DMS153 (cell line): ENCODE data around the gene CCNE1.
A peak's percentile ranks its signal among the peaks of the same experiment; 100 is the strongest.
"Not testable (repeated sequence)": the region's sequence is repeated elsewhere in the genome, so short reads cannot be mapped to it uniquely, and the experiment has no call there.

ENCODE experiments used
- DNase-seq: peaks from one replicate; lab custom pipeline; 2025; lab: John Stamatoyannopoulos, UW

Gene CCNE1

DNA sequence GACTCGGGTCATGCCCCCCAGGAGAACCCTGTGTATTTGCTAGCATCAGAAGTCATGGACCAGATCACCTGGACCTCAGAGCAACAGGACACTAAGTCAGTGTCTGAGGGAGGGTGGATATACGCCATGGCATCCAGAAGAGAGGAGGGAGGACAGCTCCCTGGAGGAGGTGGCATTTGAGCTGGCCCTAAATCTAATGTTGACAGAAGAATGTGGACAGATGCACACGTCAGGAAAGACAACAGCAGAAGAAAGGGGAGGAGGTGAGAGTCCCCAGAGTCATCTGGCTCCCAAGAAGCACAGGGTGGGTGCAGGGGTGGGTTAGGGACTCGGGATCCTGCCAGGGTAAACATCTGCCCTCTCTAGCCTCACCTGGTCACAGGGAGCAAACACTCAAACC lies 24.5 kb upstream of the CCNE1 start:
- no peak for DNase-seq

DNA sequence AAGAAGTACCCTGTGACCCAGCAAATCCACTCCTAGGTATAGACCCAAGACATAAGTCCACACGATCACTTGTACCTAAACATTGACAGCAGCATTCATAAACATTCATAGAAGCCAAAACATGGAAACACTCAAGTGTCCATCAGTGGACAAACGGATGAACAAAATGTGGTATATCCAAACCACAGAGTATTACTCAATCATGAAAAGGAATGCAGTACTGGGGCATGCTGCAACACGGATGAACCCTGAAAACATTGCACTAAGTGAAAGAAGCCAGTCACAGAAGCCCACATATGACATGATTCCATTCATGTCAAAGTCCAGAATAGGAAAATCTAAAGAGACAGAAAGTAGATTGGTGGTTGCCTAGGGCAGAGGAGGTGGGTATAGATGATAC lies 22.8 kb upstream of the CCNE1 start:
- no peak for DNase-seq

DNA sequence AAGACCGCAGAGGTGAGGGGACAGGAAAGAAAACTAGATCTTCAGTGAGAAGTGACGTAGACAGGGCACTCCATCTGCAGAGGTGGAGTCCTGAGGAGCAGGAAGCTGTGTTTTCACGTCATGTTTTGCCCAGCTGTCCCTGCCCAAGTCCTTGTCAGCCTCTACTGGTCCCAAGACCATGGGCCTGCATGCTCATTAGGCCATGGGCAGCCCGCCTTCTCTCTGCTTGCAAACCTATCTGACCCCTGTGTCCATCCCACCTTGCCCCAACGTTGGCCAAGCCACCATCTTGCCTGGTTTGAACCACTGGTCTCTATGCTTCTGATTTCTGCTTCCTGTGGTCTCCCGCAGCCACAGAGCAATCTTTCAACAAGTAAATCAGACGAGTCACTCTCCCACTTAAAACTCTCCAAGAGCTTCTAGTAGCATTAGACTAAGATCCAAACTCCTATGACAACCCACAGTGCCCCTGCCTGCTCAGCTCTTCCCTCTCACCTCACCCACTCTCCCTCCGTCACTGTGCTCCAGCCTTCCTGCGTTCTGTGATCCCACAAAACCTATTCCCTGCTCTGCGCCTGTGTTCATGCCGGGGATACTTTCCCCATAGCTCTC lies 18.6 kb upstream of the CCNE1 start:
- DNase-seq: no peak

DNA sequence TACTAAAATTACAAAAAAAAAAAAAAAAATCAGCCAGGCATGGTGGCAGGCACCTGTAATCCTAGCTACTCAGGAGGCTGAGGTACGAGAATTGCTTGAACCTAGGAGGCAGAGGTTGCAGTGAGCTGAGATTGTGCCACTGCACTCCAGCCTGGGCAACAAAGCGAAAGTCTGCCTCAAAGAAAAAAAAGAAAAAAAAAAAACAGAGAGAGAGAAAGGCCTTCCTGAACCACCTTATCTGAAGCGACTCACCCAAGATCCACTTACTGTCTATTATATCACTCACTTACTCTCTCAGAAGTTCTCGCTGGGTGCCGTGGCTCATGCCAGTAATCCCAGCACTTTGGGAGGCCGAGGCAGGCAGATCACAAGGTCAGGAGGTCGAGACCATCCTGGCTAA lies 17.3 kb upstream of the CCNE1 start:
- DNase-seq: not testable (repeated sequence)

DNA sequence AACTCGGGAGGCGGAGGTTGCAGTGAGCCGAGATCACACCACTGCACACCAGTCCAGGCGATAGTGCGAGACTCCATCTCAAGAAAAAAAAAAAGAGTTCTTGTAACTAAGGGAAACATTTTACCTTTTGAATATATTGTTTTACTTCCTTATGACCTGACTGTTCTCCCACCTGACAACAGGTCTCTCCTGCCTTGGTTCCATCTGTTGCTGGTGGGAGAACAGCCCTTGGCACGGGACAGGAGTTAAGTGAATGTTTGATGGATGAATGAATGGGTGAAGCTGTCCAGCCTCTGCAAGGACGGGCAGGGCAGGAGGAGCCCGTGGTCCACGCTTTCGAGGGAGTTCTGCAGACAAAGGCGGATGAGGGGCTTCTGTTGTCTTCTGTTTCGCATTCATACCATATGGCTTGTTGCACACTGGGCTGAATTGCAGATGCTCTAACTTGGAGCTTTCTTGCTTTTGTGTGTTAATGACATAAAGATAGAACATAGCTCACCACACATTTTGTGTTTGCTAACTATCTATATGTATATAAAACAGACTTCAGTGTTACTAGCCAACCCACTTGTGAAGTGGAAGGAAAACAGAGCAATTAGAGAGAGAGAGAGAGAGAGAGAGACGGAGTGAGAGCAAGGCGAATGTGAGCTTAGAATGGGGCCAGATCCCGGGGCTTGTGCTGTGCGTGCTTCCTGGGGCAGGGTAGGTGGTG lies 16.2 kb upstream of the CCNE1 start:
- DNase-seq: no peak

DNA sequence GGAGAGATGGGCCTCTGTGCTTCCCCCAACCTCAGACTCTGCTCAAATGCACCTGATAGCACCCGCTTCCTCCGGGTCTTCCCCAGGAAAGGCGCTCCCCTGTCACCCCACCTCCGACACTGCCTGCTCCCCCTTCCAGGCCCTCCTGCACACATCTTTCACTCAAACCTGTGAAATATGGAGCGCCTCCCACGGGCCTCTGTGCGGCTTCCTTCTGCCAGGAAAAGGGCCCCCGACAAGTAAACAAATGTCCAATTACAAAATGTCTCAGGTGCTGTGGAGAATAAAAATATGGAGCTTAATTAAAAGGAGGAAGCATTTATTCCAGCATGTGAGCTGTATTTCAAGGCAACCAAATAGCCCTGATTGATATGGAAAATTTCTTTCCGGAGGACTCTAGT lies 15.6 kb upstream of the CCNE1 start:
- DNase-seq: no peak

DNA sequence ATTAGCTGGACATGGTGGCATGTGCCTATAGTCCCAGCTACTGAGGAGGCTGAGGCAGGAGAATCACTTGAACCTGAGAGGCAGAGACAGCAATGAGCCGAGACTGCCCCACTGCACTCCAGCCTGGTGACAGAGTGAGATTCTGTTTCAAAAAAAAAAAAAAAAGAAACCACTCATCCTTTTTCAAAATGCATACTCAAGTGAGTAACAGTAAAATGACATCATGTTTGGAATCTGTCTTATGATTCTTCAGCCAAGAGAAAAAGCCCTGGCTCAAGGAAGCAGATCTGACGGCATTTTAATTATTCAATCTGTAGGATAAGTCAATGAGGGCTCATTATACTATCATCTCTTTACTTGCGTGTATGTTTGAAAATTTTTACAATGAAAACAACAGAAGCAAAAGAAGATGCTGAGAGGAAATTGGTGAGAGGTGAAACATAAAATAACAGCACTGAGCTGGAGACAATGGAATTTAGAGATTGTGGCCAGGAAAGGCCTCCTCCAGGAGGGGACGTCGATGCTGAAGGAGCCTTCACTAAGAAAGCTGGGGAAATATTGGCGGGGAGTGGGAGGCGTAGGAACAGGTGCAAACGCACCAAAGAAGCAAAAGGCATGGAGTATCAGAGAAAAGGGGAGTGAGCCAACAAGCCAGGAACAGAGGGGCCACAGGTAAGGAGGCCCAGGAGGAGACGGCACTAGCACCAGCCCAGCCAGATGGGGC lies 12.9 kb upstream of the CCNE1 start:
- no peak for DNase-seq

DNA sequence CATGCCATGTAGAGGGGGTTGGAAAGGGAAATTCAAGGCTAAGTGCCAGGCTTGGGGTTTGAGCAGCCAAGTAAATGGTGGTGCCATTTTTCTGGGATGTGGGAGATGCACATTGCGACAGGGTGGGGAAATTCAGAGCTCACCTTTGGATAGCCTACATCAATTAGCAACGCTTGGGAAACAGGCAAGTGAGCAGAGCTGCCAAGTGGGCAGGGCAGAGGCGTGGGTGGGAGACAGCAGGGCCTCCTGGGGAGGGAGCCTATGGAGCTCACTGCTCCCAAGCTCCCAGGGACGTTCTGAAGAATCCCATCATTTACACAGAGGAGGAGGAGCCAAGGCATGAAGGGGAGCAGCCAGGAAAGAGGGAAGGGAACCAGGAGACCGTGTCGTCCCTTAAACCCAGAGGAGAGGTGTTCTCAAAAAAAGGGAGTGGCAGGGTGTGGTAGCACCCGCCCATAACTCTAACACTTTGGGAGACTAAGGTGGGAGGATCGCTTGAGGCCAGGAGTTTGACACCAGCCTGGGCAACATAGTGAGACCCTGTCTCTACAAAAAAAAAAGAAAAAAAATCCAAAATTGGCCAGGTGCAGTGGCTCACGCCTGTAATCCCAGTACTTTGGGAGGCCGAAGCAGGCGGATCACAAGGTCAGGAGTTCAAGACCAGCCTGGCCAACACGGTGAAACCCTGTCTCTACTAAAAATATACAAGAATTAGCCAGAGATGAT lies 11.5 kb upstream of the CCNE1 start:
- DNase-seq: no peak

DNA sequence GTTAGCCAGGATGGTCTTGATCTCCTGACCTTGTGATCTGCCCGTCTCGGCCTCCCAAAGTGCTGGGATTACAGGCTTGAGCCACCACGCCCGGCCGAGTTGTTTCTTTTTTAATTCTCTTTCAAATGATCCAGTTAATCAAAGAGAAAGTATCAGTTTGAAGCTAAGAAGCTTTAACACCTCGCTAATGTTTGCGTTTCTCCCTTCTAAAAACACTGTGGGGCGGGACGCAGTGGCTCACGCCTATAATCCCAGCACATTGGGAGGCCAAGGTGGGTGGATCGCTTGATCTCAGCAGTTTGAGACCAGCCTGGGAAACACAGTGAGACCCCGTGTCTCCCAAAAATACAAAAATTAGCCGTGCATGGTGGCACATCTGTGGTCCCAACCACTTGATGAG lies 7.8 kb upstream of the CCNE1 start:
- not testable (repeated sequence) for DNase-seq

DNA sequence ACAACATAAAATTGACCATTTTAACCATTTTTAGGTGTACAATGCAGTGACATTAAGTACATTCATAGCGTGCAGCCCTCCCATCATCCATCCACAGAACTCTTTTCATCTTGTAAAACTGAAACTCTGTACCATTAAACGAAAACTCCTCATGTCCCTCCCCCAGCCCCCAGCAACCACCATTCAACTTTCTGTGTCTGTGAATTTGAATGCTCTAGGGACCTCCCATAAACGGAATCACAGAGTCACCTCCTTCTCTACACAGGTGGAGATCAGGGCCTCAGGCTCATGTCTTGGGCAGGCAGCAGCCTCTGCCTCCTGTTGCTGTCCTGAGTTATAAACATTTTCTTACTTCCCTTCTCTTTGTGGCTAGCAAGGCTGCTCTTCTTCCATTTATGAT lies 7.3 kb upstream of the CCNE1 start:
- DNase-seq: no peak

DNA sequence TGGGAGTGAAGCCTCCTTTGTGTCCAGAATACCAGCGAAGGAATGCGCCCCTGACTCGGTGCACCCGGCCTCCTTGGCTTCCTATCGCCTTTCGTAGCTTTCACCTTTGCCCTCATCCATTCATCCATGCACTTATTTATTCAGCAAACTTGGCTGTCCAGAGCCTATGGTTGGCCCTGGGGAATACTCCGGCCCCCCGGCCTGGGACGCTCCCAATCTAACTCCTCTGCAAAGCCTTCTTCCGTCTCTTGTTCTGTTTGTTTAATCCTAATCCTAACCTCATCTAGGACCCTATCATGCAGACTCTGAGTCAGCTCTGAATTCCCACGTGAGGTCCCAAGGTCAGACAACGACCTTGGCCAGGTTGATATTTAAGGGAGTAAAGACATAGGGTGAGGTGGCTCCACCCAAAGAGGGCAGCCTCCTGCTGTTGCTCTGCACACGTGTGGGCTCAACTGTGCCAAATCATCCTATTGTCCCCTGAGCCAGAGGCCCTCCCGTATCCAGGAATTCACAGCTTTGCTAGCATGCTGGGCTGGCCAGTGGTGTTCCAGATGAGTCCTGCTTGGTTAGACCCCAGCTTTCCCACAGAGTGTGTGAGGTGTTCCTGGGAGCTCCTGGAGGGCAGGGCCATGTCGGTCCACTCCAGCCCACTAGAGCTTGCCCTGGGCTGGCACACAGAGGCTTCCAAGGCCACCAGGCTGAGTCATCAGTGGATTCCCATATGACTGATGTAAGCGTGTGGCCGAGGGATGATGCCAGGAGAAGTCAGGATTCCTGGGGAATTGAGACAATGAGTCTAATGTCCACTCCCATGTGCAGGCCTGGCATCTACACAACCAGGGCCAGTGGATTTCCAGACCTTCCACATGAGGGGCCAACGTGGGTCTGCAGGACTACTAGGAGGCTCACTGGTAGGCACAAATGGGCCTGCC lies 6.5 kb upstream of the CCNE1 start:
- no peak for DNase-seq

DNA sequence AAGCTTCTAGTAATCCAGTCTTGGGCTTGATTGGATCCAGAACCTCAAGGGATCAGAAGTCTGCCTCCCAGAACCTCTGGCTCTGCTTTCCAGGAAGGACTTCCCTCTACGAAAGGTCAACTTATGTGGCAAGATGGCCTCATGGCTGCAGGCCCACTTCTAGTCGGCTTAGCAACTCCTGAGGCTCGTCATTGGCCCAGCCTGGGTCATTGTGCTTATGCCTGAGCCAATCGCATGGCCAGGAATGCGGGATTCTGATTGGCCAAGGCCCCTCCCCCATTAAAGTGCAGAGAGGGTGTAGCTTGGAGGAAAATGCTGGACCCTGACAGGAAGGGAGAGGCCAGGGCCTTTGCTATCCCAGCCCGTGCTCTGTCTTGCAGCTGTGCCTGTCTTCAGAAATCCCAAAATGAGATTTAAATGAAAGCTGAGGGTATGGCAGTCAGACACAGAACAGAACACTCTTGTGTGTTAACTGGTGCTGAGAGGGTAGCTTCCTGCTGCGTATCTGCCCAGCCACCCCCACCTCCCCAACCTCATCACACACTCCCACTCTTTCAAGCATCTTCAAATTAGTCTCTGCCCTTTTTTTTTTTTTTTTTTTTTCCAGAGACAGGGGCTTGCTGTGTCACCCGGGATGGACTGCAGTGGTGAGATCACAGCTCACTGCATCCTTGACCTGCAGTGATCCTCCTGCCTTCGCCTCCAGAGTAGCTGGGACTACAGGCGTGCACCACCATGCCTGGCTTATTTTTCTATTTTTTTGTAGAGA lies 5.5 kb upstream of the CCNE1 start:
- DNase-seq: peak; percentile 17

DNA sequence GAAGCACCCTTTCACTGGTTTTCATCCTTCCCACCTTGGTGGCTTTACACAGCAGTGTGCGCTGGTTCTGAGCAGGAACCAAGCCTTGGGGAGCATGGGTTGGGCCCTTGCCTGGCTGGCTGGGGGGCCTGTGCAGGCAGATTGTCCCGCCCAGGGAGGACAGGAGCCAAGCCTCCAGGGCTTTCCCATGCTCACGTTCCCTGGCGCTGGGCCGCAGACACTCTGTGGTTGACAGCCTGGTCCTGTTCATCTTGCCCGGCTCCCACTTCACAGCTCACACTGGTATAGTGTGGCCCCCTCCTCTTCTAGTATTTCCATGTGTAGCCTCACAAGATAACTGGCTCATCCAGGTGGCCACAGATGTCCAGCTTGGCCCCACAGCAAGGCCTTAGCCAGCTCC lies 4.6 kb upstream of the CCNE1 start:
- DNase-seq: no peak

DNA sequence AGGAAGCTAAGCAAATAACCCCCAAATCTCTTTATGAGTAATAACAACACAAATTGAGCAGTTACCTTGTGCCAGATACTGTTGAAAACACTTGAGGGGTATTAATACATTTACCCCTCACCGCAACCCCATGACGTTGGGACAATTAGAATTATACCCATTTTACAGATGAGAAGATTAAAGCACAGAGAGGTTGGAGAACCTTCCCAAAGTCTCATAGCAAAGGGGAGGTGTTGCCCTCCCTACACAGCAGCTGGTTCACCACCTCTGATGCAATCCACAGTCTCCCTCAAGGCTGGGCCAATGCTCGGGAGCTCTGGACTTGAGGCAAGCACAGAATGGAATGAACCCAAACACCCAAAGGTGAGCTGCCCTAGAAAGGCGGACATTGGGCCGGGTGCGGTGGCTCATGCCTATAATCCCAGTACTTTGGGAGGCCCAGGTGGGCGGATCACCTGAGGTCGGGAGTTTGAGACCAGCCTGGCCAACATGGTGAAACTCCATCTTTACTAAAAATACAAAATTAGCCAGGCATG lies 3.9 kb upstream of the CCNE1 start:
- no peak for DNase-seq

DNA sequence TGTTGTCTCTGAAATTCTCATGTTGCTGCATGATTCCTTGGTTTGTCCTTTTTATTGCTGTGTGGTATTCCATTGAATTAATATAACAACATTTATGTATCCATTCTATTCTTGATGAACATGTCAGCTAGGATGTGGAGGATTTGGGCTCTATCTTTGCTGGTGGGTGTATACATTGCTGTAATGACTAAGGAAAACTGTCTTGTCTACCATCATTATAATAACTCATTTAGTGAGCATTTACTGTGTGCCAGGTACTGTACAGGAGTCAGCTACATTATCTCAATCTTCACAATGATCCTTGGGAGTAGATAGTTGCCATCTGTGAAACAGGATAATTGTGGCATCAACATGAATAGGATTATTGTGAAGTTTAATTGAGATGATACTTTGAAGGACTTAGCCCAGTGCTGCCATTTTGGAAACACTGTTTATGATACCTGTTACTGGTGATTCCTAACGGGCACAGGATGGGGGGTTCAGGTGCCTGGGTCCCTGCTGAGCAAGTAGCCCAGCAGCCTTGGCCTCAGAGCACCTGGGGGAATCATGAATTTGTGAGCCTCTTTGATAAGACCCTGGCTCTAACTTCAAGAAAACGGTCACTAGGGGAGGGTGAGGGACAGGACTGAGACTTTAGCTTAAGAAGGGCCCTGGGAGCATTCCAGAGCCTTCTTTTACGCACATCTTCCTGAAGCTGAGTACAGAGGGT lies 1.8 kb upstream of the CCNE1 start:
- no peak for DNase-seq

DNA sequence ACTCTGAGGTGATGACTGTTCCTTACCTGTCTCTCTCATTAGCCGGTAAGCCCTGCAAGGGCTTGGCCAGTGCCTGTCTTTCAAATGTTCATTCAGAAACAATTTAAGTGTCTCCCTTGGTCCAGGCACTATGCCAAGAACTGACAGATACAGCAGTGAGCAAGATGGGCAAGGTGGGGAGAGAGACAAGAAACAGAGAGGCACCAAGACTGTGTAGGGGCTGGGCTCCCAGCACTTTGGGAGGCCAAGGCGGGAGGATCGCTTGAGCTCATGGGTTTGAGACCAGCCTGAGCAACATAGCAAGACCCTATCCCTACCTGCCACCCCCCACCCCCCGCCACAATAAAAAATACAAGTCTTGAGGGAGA lies 1.3 kb upstream of the CCNE1 start:
- DNase-seq: no peak

DNA sequence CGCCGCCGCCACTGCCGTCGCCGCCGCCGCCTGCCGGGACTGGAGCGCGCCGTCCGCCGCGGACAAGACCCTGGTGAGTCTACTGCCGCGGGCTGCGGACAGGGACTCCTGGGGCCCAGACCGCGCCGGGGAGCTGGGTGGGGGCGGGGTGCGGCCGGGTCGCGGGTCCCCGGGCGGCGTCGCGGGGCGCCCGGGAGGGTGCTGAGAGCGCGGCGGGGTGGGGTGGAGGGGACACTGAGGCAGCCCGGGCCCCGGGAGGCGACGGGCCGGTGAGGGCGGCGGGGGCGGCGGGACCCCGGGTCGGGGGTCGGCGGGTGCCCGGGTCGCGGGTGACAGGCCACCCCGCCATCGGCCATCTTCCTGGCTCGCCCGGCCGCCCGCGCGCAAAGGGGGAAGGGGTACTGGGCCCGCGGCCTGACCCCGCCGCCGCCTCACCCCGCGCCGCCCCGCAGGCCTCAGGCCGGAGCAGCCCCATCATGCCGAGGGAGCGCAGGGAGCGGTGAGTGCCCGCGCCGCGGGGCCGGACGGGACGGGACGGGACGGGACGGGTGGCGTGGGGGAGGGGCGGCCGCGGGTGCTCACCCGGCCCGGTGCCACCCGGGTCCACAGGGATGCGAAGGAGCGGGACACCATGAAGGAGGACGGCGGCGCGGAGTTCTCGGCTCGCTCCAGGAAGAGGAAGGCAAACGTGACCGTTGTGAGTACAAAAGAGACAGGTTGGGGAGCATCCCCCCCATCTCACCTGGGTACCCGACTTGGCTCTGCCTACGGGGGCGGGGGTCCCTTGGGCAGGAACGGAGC lies 489 bp downstream of the CCNE1 start:
- DNase-seq: no peak

DNA sequence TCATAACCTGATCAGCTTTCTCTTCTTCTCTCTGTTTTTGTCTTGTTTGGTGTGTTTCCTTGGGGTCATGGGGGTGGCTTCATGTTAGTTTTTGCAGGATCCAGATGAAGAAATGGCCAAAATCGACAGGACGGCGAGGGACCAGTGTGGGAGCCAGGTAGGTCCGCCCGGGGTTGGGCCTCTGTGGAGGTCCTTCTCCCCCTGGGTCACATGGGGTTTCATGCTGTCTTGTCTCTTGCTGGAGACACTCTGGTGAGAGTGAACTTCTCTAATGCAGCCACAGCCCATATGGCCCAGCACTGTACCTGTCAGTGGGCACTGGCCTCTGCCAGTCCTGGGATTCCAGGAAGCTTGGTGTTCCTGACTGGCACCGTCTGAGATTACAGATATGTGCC lies 1.1 kb downstream of the CCNE1 start:
- no peak for DNase-seq

DNA sequence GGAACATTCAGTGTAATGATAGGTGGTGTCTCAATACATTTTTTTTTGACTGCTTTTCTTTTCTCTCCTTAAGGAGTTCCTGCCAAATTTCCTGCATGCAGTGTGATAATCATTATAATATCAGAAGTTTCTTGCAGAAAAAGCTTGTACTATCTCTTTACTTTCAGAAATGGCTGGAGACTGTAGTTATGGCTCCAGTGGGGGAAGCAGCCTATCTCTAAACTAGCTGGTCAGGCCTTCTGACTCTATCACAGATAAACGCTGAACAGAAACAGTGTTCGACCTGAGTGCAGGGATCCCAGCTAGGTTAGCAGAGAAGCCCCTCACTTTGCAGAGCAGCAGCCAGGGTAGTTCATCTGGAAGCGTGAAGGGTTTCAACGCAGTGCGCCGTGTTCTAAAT lies 1.9 kb downstream of the CCNE1 start:
- no peak for DNase-seq
